ENCODE data around the gene PARN. TPM values are rescaled to one million over a fixed set of nuclear protein-coding genes. Genes with fewer than 3 reads are reported as not detected.

Gene PARN
- total RNA-seq, 1 experiment from 2014 or later = 42.5 TPM

DNA sequence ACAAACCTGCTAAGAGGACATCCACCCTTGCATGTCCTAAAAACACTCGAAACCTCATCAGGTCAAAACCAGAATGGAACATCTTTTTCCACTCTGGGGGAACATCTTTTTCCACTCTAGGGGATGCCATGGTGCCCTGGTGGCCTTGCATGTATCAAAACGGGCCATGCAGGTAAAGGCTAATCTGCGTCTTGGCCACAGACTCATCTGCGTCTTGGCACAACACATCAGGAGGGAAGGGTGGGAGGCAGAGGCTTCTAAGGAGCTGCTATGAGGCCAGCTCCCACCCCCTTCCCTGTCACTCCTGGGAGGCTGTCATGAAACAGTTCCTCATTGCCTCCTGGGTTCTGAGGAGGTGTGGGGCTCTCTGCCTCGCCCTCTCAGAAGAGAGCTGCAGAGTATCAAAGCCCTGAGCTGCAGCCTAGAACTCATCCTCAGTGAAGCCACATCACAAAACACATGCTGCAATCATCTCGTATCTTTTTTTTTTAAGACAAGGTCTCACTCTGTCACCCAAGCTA, 27.6 kb downstream of the PARN start:
- POLR2A ChIA-PET = no interaction called here
- DNase-seq (ENCODE audit: low read depth, low spot score) (no peak), ATAC-seq (no peak)
- H3K27ac ChIP-seq (ENCODE audit: low read depth, low read length) = no peak overlapping the region
- H3K4me2 ChIP-seq (ENCODE audit: low read length) = no peak overlapping the region
- H3K9me3 ChIP-seq (ENCODE audit: control insufficient read depth in 1 of 2, insufficient read depth in 1 of 2, low read depth in 1 of 2, low read length in 2 of 2) = no peaks in the 10 kb centered on the region
- intact Hi-C loops (cut with micrococcal nuclease) = loop anchor here (10.0 kb wide), 1 partner anchor 58 kb away; no protein-coding TSS in a partner anchor
- TF ChIP-seq EZH2phosphoT487 (IDR thresholded peaks at IDR 0.05; ENCODE audit: borderline replicate concordance) (no peak), EZH2 (IDR thresholded peaks at IDR 0.05) (no peak), RAD21 (IDR thresholded peaks at IDR 0.05; ENCODE audit: low read depth) (no peak), POLR2AphosphoS5 (IDR thresholded peaks at IDR 0.05; ENCODE audit: low read depth, low read length) (no peak), SP1 (IDR thresholded peaks at IDR 0.05; ENCODE audit: low read depth) (no peak), CBX3 (IDR thresholded peaks at IDR 0.05; ENCODE audit: low read depth) (no peak), ZNF274 (IDR thresholded peaks at IDR 0.05; ENCODE audit: low read depth, low read length) (no peak), ZFX (IDR thresholded peaks at IDR 0.05) (no peak), TCF7L2 (IDR thresholded peaks at IDR 0.05; ENCODE audit: borderline replicate concordance, extremely low read depth, insufficient read depth, insufficient read length) (no peak), ELF1 (IDR thresholded peaks at IDR 0.05; ENCODE audit: borderline replicate concordance, low read depth) (no peak), POLR2A (IDR thresholded peaks at IDR 0.05; ENCODE audit: borderline replicate concordance, extremely low read depth, insufficient read depth, insufficient read length) (no peak), JUND (IDR thresholded peaks at IDR 0.05) (no peak)
- TF ChIP-seq, protein P1, sequence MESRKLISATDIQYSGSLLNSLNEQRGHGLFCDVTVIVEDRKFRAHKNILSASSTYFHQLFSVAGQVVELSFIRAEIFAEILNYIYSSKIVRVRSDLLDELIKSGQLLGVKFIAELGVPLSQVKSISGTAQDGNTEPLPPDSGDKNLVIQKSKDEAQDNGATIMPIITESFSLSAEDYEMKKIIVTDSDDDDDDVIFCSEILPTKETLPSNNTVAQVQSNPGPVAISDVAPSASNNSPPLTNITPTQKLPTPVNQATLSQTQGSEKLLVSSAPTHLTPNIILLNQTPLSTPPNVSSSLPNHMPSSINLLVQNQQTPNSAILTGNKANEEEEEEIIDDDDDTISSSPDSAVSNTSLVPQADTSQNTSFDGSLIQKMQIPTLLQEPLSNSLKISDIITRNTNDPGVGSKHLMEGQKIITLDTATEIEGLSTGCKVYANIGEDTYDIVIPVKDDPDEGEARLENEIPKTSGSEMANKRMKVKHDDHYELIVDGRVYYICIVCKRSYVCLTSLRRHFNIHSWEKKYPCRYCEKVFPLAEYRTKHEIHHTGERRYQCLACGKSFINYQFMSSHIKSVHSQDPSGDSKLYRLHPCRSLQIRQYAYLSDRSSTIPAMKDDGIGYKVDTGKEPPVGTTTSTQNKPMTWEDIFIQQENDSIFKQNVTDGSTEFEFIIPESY (IDR thresholded peaks at IDR 0.05; ENCODE audit: extremely low read depth, insufficient replicate concordance, low read length) = no peak
- TF ChIP-seq, protein P2, sequence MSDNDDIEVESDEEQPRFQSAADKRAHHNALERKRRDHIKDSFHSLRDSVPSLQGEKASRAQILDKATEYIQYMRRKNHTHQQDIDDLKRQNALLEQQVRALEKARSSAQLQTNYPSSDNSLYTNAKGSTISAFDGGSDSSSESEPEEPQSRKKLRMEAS (IDR thresholded peaks at IDR 0.05) = no peak
- TF ChIP-seq, protein P3, sequence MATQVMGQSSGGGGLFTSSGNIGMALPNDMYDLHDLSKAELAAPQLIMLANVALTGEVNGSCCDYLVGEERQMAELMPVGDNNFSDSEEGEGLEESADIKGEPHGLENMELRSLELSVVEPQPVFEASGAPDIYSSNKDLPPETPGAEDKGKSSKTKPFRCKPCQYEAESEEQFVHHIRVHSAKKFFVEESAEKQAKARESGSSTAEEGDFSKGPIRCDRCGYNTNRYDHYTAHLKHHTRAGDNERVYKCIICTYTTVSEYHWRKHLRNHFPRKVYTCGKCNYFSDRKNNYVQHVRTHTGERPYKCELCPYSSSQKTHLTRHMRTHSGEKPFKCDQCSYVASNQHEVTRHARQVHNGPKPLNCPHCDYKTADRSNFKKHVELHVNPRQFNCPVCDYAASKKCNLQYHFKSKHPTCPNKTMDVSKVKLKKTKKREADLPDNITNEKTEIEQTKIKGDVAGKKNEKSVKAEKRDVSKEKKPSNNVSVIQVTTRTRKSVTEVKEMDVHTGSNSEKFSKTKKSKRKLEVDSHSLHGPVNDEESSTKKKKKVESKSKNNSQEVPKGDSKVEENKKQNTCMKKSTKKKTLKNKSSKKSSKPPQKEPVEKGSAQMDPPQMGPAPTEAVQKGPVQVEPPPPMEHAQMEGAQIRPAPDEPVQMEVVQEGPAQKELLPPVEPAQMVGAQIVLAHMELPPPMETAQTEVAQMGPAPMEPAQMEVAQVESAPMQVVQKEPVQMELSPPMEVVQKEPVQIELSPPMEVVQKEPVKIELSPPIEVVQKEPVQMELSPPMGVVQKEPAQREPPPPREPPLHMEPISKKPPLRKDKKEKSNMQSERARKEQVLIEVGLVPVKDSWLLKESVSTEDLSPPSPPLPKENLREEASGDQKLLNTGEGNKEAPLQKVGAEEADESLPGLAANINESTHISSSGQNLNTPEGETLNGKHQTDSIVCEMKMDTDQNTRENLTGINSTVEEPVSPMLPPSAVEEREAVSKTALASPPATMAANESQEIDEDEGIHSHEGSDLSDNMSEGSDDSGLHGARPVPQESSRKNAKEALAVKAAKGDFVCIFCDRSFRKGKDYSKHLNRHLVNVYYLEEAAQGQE (IDR thresholded peaks at IDR 0.05; ENCODE audit: low read depth) = no peak
- TF ChIP-seq, protein P4, sequence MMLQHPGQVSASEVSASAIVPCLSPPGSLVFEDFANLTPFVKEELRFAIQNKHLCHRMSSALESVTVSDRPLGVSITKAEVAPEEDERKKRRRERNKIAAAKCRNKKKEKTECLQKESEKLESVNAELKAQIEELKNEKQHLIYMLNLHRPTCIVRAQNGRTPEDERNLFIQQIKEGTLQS (IDR thresholded peaks at IDR 0.05) = no peak
- no peaks in the 10 kb centered on the region for H3K9me2 ChIP-seq (ENCODE audit: insufficient read depth)
- peaks cover 37 to 47% of the 10 kb centered on the region in 2 experiments for H3K36me3 ChIP-seq (ENCODE audit: control insufficient read depth in 1 of 2, insufficient read depth in 2 of 2, low read length in 2 of 2)
- H3K4me3 ChIP-seq (replicated peaks in 1 of 2; ENCODE audit: low read depth in 1 of 2, low read length in 2 of 2) = no peak overlapping the region
- no peaks in the 10 kb centered on the region for H3K27me3 ChIP-seq (ENCODE audit: insufficient read depth, low read length)
- BruUV-seq (replicated peaks) = no TSS peak
- RAD21 ChIA-PET (ENCODE audit: low non-redundant PET in 1 of 2, low total read pairs in 2 of 2, uncharacterized antibody in 2 of 2, unreplicated experiment in 2 of 2) = no interaction called here
- CTCF ChIA-PET = no interaction called here
- H4K20me1 ChIP-seq (ENCODE audit: insufficient read depth) = no peaks in the 10 kb centered on the region
- no peak overlapping the region for H3K9ac ChIP-seq (ENCODE audit: low read length)
- no peaks in the 10 kb centered on the region for H3K79me2 ChIP-seq (ENCODE audit: insufficient read depth, low read length)
- no peaks in the 10 kb centered on the region for H3K4me1 ChIP-seq (ENCODE audit: control insufficient read depth in 1 of 2, insufficient read depth in 2 of 2, low read length in 2 of 2)
- no peak overlapping the region for H2AFZ ChIP-seq (ENCODE audit: low read depth, low read length, poor library complexity, severe bottlenecking)
